ENCODE data around the gene MBD4.
"Not testable (repeated sequence)": the region's sequence is repeated elsewhere in the genome, so short reads cannot be mapped to it uniquely, and the experiment has no call there.

Gene MBD4

DNA sequence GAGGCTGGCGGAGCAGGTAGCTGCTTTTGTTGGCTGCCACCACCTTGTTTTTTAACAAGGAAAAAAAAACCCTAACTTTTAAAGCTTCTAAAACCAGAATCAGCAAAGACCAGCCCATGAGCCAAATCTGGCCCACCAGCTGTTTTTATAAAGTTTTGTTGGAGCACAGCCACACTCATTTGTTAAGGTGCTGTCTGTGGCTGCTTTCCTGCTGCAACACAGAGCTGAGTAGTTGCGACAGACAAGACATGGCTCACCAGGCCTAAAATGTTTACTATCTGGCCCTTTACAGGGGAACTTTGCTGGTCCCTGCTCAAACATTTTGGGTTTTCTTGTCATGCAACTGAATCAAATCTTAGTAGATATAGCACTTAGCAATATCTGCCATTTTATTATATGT is 30.2 kb downstream of the MBD4 start:
- no peak for DNase-seq (ENCODE audit: low spot score)

- DNase-seq (ENCODE audit: low spot score), result no peak
Measured at GRCh38 chr3:129404610-129405009, 35.1 kb downstream of the MBD4 start.

DNA sequence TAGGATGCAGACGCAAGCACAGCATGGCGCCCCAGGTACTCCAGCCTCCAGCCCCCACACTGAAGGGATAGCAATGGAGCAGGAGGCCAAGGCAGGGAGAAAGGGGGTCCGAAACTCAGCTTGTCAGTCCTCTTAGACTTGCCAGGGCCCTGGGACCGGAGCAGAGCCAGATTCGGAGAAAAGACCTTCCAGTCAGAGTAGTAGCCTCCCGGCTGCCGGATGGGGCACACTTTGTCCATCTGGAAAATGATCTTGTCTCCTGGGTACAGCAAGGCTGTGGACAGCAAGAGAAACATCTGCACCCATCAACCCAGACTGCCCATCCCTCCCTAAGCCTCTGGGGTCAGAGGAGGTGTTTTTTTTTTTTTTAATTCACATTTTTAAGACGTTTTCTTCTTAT is 35.6 kb downstream of the MBD4 start:
- no peak for DNase-seq (ENCODE audit: low spot score)

GRCh38 chr3:129403450-129403849 is 36.3 kb downstream of the MBD4 start:
- DNase-seq (ENCODE audit: low spot score), result no peak

GRCh38 chr3:129402616-129403015 is 37.1 kb downstream of the MBD4 start:
- no peak for DNase-seq (ENCODE audit: low spot score)

DNA sequence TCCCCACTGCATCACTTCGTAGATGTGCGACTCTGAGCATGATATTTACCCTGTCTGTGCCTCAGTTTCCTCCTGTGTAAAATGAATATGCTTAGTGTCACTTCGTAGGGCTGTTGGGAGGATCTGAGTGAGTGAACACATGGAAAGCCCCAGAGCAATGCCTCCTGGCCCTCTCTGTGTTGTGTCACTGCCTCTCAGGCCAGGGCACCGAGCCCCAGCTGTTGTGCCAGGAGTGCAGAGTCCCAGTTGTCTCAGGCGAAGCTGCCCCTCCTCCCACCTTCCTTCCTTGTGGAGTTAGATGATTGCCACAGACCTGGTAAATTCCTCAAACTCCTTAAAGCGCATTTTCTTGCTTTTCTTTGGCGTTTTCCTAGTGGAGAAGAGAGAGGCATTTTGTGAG is 37.5 kb downstream of the MBD4 start:
- no peak for DNase-seq (ENCODE audit: low spot score)

GRCh38 chr3:129399895-129400357 is 39.8 kb downstream of the MBD4 start:
- no peak for DNase-seq (ENCODE audit: low spot score)

DNA sequence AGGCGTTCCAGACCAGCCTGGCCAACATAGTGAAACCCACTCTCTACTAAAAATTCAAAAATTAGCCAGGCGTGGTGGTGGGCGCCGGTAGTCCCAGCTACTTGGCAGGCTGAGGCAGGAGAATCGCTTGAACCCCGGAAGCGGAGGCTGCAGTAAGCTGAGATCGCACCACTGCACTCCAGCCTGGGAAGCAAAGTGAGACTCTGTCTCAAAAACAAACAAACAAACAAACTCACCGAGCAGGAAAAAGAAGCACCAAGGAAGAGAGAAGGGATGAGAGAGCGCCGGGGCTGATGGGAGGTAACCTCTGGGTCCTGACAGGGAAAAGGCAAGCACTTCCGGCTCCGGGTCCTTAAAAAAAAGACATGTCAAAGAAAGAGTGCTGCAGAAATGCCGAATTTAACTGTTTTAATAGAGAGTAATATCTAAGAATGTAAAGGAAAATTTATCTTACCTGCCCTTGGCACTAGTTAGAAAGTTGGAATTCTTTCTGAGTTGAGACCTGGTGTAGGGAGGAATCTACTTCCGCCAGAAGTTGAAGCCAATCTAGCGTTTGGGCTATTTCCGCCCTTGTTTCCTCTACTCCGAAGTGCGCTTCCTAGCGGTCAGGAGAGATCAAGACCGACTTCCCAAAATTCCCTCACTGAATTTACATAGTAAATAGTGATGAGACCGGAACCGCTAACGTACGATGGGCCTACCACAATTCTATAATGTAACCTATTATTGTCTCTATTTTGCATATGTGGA is 40.4 kb downstream of the MBD4 start:
- DNase-seq (ENCODE audit: low spot score), result peak; percentile 81

- DNase-seq (ENCODE audit: low spot score), result no peak
Measured at GRCh38 chr3:129398803-129399144, 41.0 kb downstream of the MBD4 start.

DNA sequence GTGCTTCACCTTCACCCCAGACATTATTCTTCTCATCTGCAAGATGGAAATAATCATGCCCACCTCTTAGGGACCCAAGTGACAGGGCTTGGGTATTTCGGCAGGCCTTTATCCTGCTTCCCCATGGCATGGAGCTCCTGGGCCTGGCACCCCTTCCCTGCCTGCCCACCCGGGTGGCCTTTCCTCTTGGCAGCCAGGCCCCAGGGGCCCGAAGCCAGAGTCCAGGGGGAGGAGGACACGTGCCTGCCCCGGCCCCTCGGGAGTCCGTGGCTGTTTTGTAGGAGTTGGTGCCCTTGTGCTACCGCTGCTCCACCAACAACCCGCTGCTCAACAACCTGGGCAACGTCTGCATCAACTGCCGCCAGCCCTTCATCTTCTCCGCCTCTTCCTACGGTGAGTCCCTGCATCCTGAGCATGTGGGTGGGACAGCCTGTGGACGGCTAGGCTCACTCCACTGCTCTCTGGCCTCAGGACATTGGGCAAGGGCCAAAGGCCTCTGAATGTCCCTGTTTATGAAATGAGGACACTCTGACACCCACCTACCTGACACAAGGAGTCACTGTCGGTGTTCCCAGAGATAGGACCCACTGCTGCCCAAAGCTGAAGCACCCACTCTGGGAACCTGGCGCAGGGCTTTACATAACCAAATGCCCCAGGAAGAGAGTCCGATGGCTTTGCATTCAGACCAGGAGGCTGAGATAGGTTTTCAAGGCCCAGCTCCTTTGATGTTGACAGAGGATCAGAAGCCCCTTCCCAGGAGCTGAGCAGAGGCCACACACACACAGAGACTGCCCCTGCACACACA is 45.8 kb downstream of the MBD4 start:
- DNase-seq (ENCODE audit: low spot score), result not testable (repeated sequence)

- DNase-seq (ENCODE audit: low spot score), result no peak
Measured at GRCh38 chr3:129393271-129393670, 46.5 kb downstream of the MBD4 start.

GRCh38 chr3:129392106-129392887 is 47.5 kb downstream of the MBD4 start:
- not testable (repeated sequence) for DNase-seq (ENCODE audit: low spot score)

DNA sequence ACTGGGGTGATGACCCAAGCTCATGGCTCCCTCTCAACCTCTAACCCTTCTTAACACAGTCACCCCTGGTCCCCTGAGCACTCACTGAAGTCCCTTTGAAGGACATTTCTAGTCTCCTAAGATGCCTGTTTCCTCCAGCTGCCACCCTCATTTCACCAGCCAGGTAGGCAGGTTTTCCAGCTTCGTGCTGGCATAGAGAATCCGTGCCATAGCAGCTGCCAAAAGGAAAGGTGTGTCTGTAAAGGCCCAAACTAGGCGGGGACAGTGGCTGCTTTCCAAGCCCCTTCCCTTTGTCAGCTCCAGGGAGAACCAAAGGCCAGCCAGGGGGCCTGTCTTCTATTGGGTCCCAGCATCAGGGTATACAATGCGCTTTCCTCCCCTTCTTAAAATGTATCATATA is 48.2 kb downstream of the MBD4 start:
- DNase-seq (ENCODE audit: low spot score), result not testable (repeated sequence)

- no peak for DNase-seq (ENCODE audit: low spot score)
Measured at GRCh38 chr3:129389572-129389937, 50.2 kb downstream of the MBD4 start.

- DNase-seq (ENCODE audit: low spot score), result not testable (repeated sequence)
Measured at GRCh38 chr3:129388791-129389571, 50.8 kb downstream of the MBD4 start.

DNA sequence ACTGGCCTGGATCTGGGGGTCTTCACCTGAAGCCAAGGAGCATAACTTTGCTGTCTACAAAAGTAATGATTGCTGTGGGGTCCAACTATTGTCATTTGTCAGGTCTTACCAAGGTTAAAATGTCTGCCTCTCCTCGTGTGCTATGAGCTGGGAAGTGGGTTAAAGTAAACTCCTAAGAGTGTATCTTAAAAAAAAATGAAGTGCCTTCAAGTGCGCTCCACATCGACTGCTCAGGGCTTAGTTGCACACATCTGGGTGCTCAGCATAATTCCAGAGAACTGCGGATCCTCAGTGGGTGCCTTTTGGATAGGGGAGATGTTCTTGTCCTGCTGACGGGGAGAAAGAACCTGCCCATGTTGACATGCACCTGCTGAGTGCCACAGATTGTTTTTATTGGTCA is 52.3 kb downstream of the MBD4 start:
- DNase-seq (ENCODE audit: low spot score), result no peak

- DNase-seq (ENCODE audit: low spot score), result no peak
Measured at GRCh38 chr3:129386984-129387383, 52.8 kb downstream of the MBD4 start.

GRCh38 chr3:129385507-129385906 is 54.2 kb downstream of the MBD4 start:
- DNase-seq (ENCODE audit: low spot score), result not testable (repeated sequence)

DNA sequence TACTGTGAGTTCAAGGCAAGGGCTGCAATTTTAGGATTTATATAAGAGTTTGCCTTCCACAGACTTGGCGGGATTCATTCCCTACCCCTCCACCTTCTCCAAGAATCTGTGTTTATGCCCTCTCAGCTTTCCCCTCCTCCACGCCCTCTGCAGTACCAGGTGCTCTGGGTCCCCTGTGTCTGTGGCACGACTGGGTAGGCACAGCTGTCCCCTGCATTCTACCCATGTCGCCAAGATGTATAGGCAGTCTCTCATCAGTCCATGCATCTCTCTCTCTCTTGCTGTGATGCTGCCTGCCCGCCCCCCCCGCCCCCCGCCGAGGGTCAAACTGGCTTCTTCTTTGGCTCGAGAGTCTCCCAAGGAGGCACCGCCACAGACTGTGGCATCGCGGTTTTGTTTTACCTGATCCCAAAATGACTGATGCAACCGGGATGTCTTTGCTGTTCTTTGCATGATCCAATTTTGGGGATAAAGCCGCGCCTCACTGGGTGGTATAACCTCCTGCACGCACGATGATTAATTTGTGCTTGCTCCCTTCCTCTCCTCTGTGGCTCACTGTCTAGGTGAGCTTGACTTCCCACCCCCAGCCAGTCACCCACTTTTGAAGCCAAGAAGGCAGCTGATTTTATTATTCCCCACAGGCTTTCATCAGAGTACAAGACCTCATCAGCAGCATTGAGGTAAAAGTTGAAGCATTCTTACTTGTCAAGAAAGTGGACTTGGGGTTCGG is 55.0 kb downstream of the MBD4 start:
- no peak for DNase-seq (ENCODE audit: low spot score)

DNA sequence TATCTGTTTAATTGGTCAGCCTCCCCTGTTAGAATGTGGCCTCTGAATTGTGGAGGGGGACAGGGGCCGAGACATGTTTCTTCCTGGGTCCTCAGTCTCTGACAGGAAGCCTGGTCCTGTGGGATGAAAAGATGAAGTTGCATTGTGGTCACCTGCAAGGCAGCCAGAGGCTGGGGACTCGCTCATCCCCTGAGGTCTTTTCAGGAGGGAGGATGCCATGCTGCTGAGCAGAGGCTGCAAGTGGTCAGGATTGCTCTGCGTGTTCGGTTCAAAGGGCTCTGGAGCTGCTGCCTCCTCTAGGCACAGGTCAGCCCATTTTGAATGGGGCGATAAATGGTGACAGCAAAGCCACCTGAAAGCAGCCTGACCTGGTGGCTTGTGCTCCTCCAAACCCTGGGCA is 55.6 kb downstream of the MBD4 start:
- not testable (repeated sequence) for DNase-seq (ENCODE audit: low spot score)

DNA sequence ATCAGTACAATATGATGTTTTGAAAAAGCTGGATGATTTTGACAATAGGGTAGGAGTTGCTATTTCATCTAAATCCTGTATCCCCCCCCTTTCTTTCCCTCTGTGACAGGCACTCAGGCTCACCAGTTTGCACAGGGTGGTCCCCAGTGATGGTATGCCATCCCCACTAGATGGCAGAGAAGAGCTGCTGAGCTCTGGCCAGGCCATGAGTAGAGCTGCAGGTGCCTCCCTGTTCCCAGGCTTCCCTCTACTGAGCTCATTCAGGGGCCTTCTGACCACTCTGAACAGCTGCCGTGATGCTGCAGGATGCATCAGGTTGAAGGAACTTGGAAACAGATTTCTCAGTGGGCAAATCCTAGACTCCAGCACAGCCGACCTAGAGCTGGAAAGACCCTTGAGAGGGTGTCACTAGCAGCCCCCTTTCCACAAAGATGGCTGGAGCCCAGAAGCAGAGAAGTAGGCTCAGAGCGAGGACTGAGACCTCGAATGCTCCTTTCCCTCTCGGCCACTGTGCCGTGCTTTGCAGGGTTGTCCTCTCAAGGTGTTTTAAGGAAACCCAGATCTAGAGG is 56.4 kb downstream of the MBD4 start:
- peak; percentile 33 for DNase-seq (ENCODE audit: low spot score)

All from CD4-positive, alpha-beta T cell treated with Interleukin-15 for 4 hours (primary cell).